OCI-LY7 (cell line): Measurements from ENCODE around the gene HINT1.

Source experiments
- CTCF ChIP-seq: fragments of 200-600 bp; sonication (generic); conservative IDR thresholded peaks from 2 replicates; pipeline ENCODE4 v1.5.1; 2014; ENCODE audit warnings: mild to moderate bottlenecking, antibody characterized with exemption, low read length, moderate library complexity, mixed read lengths
- EZH2phosphoT487 ChIP-seq: fragments of 200-600 bp; sonication (generic); IDR thresholded peaks from 2 replicates; pipeline ENCODE4 v1.6.1; 2018; ENCODE audit warnings: low read depth, borderline replicate concordance, mild to moderate bottlenecking, mixed run types, antibody characterized with exemption, low read length, moderate library complexity, mixed read lengths

- TF ChIP-seq CTCF (no peak), EZH2phosphoT487 (no peak)
Measured at GRCh38 chr5:131209175-131209505, 44.1 kb upstream of the HINT1 start.
